ENCODE data around the gene FOXP1. TPM values are rescaled to one million over a fixed set of nuclear protein-coding genes. Genes with fewer than 3 reads are reported as not detected.
A peak's percentile ranks its signal among the peaks of the same experiment; 100 is the strongest.

FOXP1 gene
- total RNA-seq, 2 experiments from 2014 or later, result 493 to 508 TPM

GRCh38 chr3:71458895-71459294 is 124.6 kb downstream of the FOXP1 start:
- peaks cover 44% of the 10 kb centered on the region for H3K4me1 ChIP-seq (ENCODE audit: insufficient read depth, low read length)
- no peaks in the 10 kb centered on the region for H3K36me3 ChIP-seq (ENCODE audit: insufficient read depth, low read length)
- DNase-seq (no peak), ATAC-seq (ENCODE audit: poor library complexity) (no peak)
- TF ChIP-seq CTCF (IDR thresholded peaks at IDR 0.05), result no peak
- H3K4me3 ChIP-seq (ENCODE audit: low read length), result no peak overlapping the region
- H3K9me3 Mint-ChIP-seq, result no peaks in the 10 kb centered on the region
- peak overlapping the region; percentile 16 for H3K4me3 Mint-ChIP-seq
- H3K27me3 Mint-ChIP-seq, result no peaks in the 10 kb centered on the region
- H3K36me3 Mint-ChIP-seq (ENCODE audit: low read depth), result peaks cover 49% of the 10 kb centered on the region
- ChIA-PET CTCF (interaction anchor here (0.8 to 1.7 kb wide), 3 partner anchors 9 to 153 kb away, joined by 3 to 5 read pairs (median 3); no protein-coding TSS in a partner anchor), POLR2A (interaction anchor here (0.8 to 3.1 kb wide), 10 partner anchors 10 to 156 kb away, joined by 3 to 16 read pairs (median 3); no protein-coding TSS in a partner anchor)
- peak overlapping the region; percentile 94 for H3K27ac Mint-ChIP-seq
- peak overlapping the region; percentile 72 to 78 for H3K27ac ChIP-seq (ENCODE audit: low read depth in 1 of 2, low read length in 2 of 2)
- intact Hi-C loops (cut with DNase I, micrococcal nuclease), result loop anchor here in 1 of 2 experiments (2.0 kb wide), 1 partner anchor 14 kb away; no protein-coding TSS in a partner anchor
- H3K4me1 Mint-ChIP-seq (ENCODE audit: low read depth), result peaks cover 92% of the 10 kb centered on the region
- no peaks in the 10 kb centered on the region for H3K27me3 ChIP-seq (ENCODE audit: control insufficient read depth in 1 of 2, insufficient read depth in 2 of 2, low read length in 2 of 2)
- H3K9me3 ChIP-seq (ENCODE audit: control insufficient read depth in 1 of 2, insufficient read depth in 1 of 2, low read length in 2 of 2), result peaks cover 0 to 6% of the 10 kb centered on the region in 2 experiments

- H3K27ac Mint-ChIP-seq, result peak overlapping the region; percentile 94
Measured at GRCh38 chr3:71456826-71457225, 126.7 kb downstream of the FOXP1 start.

GRCh38 chr3:71456156-71456555 is 127.4 kb downstream of the FOXP1 start:
- peak overlapping the region; percentile 78 for H3K4me3 Mint-ChIP-seq
- ATAC-seq (ENCODE audit: poor library complexity), result peak; percentile 37
- H3K4me1 Mint-ChIP-seq (ENCODE audit: low read depth), result peaks cover 95% of the 10 kb centered on the region
- peak; percentile 46 for TF ChIP-seq CTCF (IDR thresholded peaks at IDR 0.05)
- Histone ChIP-seq H3K4me3 (ENCODE audit: low read length) (peak overlapping the region; percentile 25), H3K9me3 (ENCODE audit: control insufficient read depth in 1 of 2, insufficient read depth in 1 of 2, low read length in 2 of 2) (peaks cover 0 to 6% of the 10 kb centered on the region in 2 experiments), H3K27me3 (ENCODE audit: control insufficient read depth in 1 of 2, insufficient read depth in 2 of 2, low read length in 2 of 2) (no peaks in the 10 kb centered on the region), H3K4me1 (ENCODE audit: insufficient read depth, low read length) (peaks cover 54% of the 10 kb centered on the region), H3K27ac (ENCODE audit: low read depth in 1 of 2, low read length in 2 of 2) (peak overlapping the region; percentile 72 to 78), H3K36me3 (ENCODE audit: insufficient read depth, low read length) (peaks cover 3% of the 10 kb centered on the region)
- peak in 4 of 14 experiments; percentile 49 to 64 (median 63) for DNase-seq
- H3K36me3 Mint-ChIP-seq (ENCODE audit: low read depth), result peaks cover 22% of the 10 kb centered on the region
- ChIA-PET CTCF (interaction anchor here (0.7 to 2.8 kb wide), 8 partner anchors 10 to 83 kb away, joined by 3 to 19 read pairs (median 6); no protein-coding TSS in a partner anchor), POLR2A (interaction anchor here (0.6 to 5.1 kb wide), 22 partner anchors 9 to 150 kb away, joined by 3 to 100 read pairs (median 4); partner anchors contain the start of gene FOXP1)
- H3K27me3 Mint-ChIP-seq, result no peaks in the 10 kb centered on the region
- no peaks in the 10 kb centered on the region for H3K9me3 Mint-ChIP-seq
- intact Hi-C loops (cut with DNase I, micrococcal nuclease), result no loop called here
- peak overlapping the region; percentile 94 for H3K27ac Mint-ChIP-seq

More at GRCh38 chr3:71456826-71457225, 126.7 kb downstream of the FOXP1 start:
- no peak for ATAC-seq (ENCODE audit: poor library complexity)
- Mint-ChIP-seq H3K4me3 (peak overlapping the region; percentile 78), H3K36me3 (ENCODE audit: low read depth) (peaks cover 28% of the 10 kb centered on the region), H3K4me1 (ENCODE audit: low read depth) (peaks cover 95% of the 10 kb centered on the region), H3K27me3 (no peaks in the 10 kb centered on the region), H3K9me3 (no peaks in the 10 kb centered on the region)
- peaks cover 0 to 6% of the 10 kb centered on the region in 2 experiments for H3K9me3 ChIP-seq (ENCODE audit: control insufficient read depth in 1 of 2, insufficient read depth in 1 of 2, low read length in 2 of 2)
- peaks cover 54% of the 10 kb centered on the region for H3K4me1 ChIP-seq (ENCODE audit: insufficient read depth, low read length)
- peaks cover 3% of the 10 kb centered on the region for H3K36me3 ChIP-seq (ENCODE audit: insufficient read depth, low read length)
- intact Hi-C loops (cut with DNase I, micrococcal nuclease), result no loop called here
- DNase-seq, result no peak
- H3K27me3 ChIP-seq (ENCODE audit: control insufficient read depth in 1 of 2, insufficient read depth in 2 of 2, low read length in 2 of 2), result no peaks in the 10 kb centered on the region
- peak overlapping the region; percentile 25 for H3K4me3 ChIP-seq (ENCODE audit: low read length)
- TF ChIP-seq CTCF (IDR thresholded peaks at IDR 0.05), result no peak
- CTCF ChIA-PET, result interaction anchor here (0.8 to 2.8 kb wide), 6 partner anchors 10 to 54 kb away, joined by 4 to 19 read pairs (median 8); no protein-coding TSS in a partner anchor
- POLR2A ChIA-PET, result interaction anchor here (0.6 to 5.1 kb wide), 18 partner anchors 10 to 151 kb away, joined by 3 to 100 read pairs (median 4); no protein-coding TSS in a partner anchor
- peak overlapping the region; percentile 72 to 78 for H3K27ac ChIP-seq (ENCODE audit: low read depth in 1 of 2, low read length in 2 of 2)
